Subcutaneous preadipocyte (primary cell): ENCODE results near the gene TMEM185A. TPM values are rescaled to one million over a fixed set of nuclear protein-coding genes. Genes with fewer than 3 reads are reported as not detected.

Source experiments
- total RNA-seq: library from RNA; depleted of rRNA; stranded (reverse); fragments of >200 nt; gene quantifications from 2 replicates; pipeline ENCODE4 v1.2.3, GENCODE V29; 2012

The TMEM185A gene
- total RNA-seq: 11.4 and 12.3 TPM in 2 replicates

DNA sequence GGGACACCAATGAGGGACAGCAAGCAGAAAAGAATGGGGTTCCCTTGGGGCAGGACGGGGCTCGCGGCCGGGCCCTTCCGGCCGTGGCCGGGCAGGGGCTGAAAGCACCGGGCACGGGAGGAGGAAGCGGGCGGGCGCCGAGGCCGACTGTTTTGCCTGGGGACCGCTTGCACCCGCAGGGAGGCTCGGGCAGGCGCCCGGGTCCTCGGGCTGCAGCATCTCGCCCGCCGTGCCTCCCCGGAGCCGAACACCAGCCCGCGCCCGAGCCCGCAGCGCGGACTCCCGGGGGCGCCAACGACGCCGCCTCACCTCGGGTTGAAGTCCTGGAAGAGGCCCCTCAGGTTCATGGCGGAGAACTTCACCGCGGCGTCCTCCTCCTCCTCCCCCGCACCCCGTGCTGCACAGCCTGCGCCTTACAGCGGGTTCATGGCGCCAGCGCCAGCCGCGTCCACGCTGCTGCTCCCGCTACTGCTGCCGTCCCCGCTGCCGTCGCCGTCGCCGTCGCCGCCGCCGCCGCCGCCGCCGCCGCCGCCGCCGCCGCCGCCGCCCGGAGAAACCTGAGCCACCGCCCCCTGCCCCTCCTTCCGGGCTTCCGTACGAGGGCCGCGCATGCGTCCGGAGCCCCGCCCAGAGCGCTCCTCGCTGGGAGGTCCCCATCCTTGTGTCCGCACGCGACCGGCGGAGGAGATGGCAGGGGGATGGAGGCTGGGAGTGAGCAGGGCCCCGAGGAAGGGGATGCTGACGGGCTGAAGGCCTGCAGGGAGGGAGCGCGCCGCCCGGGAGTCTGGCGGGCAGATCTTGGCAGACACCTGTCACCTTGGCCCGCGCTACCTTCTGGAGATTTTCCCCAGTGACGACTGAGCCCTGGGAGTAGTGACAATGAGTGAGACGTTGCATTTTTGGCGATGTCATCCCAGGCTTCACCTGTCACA, at the start of gene TMEM185A:
TMEM185A (minus strand) TSS at position 559 of the 932 bp plus-strand sequence; CDS start at position 347, 212 bp downstream.

DNA sequence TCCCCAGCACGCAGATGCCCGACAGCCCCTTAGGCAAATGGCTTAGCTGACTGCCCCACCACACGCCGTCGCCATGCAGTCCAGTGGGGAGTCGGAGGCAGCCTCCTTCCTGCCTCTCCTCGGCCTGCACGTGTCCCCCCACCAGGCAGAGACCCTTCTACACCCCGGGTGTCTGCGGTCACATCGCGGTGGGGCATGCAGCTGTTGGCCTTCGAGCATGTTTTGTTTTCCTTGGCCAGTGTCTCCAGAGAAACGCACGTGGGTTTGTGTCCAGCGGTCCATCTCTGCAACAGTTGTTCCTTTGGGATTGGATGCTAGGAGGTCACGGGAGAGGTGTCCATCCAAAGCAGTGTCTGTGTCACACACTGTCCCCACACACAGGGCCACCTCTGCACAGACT, 36.4 kb downstream of the TMEM185A start, which contains the start of gene HSFX2:
HSFX2 (minus strand) TSS at position 101 of the 400 bp plus-strand sequence. CDS start 614 bp downstream, outside the sequence.

DNA sequence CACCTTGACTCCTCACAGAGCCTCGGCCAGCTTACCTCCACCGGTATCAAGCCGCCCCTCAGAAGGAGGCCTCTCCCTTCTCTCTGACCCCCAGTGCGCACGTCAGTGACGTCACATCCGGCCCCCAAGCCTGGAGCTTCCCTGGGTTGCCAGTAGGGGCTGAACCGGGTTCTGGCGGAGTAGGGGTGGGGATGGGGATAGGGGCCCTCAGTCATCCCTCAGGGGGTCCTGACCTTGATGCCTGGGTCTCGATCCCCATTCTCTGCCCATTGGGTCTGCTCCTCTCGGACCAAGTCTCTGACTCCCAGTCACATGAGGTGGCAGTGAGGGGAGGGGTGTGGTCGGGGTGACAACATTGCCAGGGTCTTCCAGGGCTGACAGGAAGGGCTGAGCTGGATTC, 44.2 kb downstream of the TMEM185A start, which contains the start of gene MAGEA9B:
MAGEA9B (minus strand) TSS at position 101 of the 400 bp plus-strand sequence. CDS start 4,280 bp downstream, outside the sequence.

DNA sequence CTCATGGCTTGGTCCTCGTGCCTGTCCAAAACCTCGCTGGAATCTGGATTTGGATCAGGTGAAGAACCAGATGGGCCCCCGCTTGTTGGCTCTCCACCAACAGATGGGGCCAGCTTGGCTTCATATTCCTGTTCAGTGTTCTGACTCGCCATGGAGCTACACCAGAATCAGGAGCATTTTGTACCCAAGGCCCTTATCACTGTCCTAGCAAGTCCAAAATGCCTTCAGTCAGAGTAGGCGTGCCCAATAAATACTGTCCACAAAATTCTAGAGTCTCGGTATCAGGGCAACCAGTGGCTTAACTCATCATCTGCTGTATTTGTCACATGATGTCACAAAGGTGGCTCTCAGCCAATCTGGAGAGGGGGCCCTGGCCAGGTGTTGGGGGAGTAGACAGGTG, 81.9 kb downstream of the TMEM185A start, which contains the start of gene HSFX3:
HSFX3 (minus strand) TSS at position 224 of the 400 bp plus-strand sequence; CDS start at position 152, 72 bp downstream.

Other genes with a start within 250 kb of the TMEM185A start
- 22.8 and 34.2 TPM in 2 replicates for gene IDS, start 126.5 kb downstream of the TMEM185A start, total RNA-seq
- 10.0 and 11.0 TPM in 2 replicates for gene EOLA1, start 90.8 kb downstream of the TMEM185A start, total RNA-seq
- not detected in 2 replicates for gene HSFX3, start 81.9 kb downstream of the TMEM185A start, total RNA-seq
- not detected in 2 replicates for gene MAGEA9B, start 44.3 kb downstream of the TMEM185A start, total RNA-seq
- gene HSFX2, start 36.5 kb downstream of the TMEM185A start, total RNA-seq: not detected in 2 replicates
- not detected in 2 replicates for gene MAGEA11, start 80.3 kb upstream of the TMEM185A start, total RNA-seq
- gene HSFX1, start 142.3 kb upstream of the TMEM185A start, total RNA-seq: 0.59 and 0.73 TPM in 2 replicates
- gene MAGEA9, start 150.1 kb upstream of the TMEM185A start, total RNA-seq: not detected in 2 replicates
- not detected in 2 replicates for gene MAGEA8, start 249.4 kb upstream of the TMEM185A start, total RNA-seq